Measurements from ENCODE around the gene ATP10B.

DNA sequence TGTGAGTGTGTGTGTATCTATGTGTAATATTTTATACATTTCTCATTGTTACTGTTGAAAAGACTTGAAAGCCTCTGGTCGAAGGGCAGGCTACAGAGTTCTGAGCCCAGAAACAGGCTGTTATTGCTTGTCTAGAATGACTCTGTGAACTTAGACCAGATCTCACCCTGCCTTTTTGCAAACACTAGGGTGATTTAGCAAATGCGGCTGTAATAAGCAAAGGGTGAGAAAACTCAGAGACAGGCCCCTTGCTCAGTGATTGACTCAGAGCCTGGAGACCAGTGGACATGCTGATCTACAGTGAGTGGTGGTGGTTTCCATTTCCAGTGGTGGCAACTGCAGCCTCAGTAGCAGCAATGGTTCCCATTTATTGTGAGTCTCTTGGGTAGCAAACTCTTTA lies 183.7 kb downstream of the ATP10B start:
- no peak for TF ChIP-seq FOXM1 (IDR thresholded peaks at IDR 0.05; ENCODE audit: low read depth)
- TF ChIP-seq, protein P1, sequence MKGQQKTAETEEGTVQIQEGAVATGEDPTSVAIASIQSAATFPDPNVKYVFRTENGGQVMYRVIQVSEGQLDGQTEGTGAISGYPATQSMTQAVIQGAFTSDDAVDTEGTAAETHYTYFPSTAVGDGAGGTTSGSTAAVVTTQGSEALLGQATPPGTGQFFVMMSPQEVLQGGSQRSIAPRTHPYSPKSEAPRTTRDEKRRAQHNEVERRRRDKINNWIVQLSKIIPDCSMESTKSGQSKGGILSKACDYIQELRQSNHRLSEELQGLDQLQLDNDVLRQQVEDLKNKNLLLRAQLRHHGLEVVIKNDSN (IDR thresholded peaks at IDR 0.05; ENCODE audit: borderline replicate concordance, low read depth), result no peak
- TF ChIP-seq, protein P2, sequence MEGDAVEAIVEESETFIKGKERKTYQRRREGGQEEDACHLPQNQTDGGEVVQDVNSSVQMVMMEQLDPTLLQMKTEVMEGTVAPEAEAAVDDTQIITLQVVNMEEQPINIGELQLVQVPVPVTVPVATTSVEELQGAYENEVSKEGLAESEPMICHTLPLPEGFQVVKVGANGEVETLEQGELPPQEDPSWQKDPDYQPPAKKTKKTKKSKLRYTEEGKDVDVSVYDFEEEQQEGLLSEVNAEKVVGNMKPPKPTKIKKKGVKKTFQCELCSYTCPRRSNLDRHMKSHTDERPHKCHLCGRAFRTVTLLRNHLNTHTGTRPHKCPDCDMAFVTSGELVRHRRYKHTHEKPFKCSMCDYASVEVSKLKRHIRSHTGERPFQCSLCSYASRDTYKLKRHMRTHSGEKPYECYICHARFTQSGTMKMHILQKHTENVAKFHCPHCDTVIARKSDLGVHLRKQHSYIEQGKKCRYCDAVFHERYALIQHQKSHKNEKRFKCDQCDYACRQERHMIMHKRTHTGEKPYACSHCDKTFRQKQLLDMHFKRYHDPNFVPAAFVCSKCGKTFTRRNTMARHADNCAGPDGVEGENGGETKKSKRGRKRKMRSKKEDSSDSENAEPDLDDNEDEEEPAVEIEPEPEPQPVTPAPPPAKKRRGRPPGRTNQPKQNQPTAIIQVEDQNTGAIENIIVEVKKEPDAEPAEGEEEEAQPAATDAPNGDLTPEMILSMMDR (IDR thresholded peaks at IDR 0.05), result no peak
- TF ChIP-seq, protein P3, sequence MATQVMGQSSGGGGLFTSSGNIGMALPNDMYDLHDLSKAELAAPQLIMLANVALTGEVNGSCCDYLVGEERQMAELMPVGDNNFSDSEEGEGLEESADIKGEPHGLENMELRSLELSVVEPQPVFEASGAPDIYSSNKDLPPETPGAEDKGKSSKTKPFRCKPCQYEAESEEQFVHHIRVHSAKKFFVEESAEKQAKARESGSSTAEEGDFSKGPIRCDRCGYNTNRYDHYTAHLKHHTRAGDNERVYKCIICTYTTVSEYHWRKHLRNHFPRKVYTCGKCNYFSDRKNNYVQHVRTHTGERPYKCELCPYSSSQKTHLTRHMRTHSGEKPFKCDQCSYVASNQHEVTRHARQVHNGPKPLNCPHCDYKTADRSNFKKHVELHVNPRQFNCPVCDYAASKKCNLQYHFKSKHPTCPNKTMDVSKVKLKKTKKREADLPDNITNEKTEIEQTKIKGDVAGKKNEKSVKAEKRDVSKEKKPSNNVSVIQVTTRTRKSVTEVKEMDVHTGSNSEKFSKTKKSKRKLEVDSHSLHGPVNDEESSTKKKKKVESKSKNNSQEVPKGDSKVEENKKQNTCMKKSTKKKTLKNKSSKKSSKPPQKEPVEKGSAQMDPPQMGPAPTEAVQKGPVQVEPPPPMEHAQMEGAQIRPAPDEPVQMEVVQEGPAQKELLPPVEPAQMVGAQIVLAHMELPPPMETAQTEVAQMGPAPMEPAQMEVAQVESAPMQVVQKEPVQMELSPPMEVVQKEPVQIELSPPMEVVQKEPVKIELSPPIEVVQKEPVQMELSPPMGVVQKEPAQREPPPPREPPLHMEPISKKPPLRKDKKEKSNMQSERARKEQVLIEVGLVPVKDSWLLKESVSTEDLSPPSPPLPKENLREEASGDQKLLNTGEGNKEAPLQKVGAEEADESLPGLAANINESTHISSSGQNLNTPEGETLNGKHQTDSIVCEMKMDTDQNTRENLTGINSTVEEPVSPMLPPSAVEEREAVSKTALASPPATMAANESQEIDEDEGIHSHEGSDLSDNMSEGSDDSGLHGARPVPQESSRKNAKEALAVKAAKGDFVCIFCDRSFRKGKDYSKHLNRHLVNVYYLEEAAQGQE (IDR thresholded peaks at IDR 0.05; ENCODE audit: low read depth, low read length), result no peak
- TF ChIP-seq MAX (IDR thresholded peaks at IDR 0.05; ENCODE audit: low read depth), result no peak
- no peak for TF ChIP-seq EP300 (IDR thresholded peaks at IDR 0.05; ENCODE audit: borderline replicate concordance in 1 of 2, low read depth in 1 of 2, low read length in 1 of 2)
- no peak for TF ChIP-seq ZBTB33 (IDR thresholded peaks at IDR 0.05; ENCODE audit: borderline replicate concordance, low read depth)
- TF ChIP-seq NRF1 (IDR thresholded peaks at IDR 0.05; ENCODE audit: low read depth, low read length), result no peak
- TF ChIP-seq POLR2AphosphoS5 (IDR thresholded peaks at IDR 0.05; ENCODE audit: low read depth, low read length), result no peak
- no peak for TF ChIP-seq YY1 (IDR thresholded peaks at IDR 0.05; ENCODE audit: low read depth)
- TF ChIP-seq RFX5 (IDR thresholded peaks at IDR 0.05; ENCODE audit: low read length), result no peak
- TF ChIP-seq RAD21 (IDR thresholded peaks at IDR 0.05; ENCODE audit: low read length), result no peak

All from SK-N-SH (cell line).